SK-N-MC (cell line): ENCODE measurements around the gene PHLDB2.

ENCODE experiments used
- EZH2 ChIP-seq: fragments of 200-600 bp; sonication (generic); IDR thresholded peaks from one replicate; pipeline ENCODE4 v1.6.1; 2017; ENCODE audit warnings: antibody characterized with exemption
- FOXP2 ChIP-seq: optimal IDR thresholded peaks from 2 replicates; pipeline ENCODE3; 2011; ENCODE audit warnings: mild to moderate bottlenecking, moderate library complexity; ENCODE audit not compliant: insufficient read depth; ENCODE audit errors: extremely low read length, control extremely low read depth
- POLR2AphosphoS5 ChIP-seq: IDR thresholded peaks from 2 replicates; pipeline ENCODE4 v1.6.1; 2012; ENCODE audit warnings: mild to moderate bottlenecking, low read depth, low read length, borderline replicate concordance

- TF ChIP-seq POLR2AphosphoS5 (no peak), EZH2 (no peak), FOXP2 (no peak)
Observed at GRCh38 chr3:111882799-111883198, 23.7 kb downstream of the PHLDB2 start.
